ENCODE data around the gene MAGEE1.

GRCh38 chrX:76477353-76477752 is 49.8 kb downstream of the MAGEE1 start:
- no peak for TF ChIP-seq CTCF (IDR thresholded peaks at IDR 0.05; ENCODE audit: poor library complexity)
- TF ChIP-seq EZH2 (IDR thresholded peaks at IDR 0.05; ENCODE audit: borderline replicate concordance) = no peak
- no peak for TF ChIP-seq EZH2phosphoT487 (IDR thresholded peaks at IDR 0.05; ENCODE audit: low read depth, severe bottlenecking, unreplicated experiment)
